Measurements from ENCODE around the gene GP5. TPM values are rescaled to one million over a fixed set of nuclear protein-coding genes. Genes with fewer than 3 reads are reported as not detected.

GP5 gene
- total RNA-seq, 1 experiment from 2014 or later = 0.15 TPM

- TF ChIP-seq ZBTB33 (IDR thresholded peaks at IDR 0.05; ENCODE audit: extremely low read depth, insufficient replicate concordance, low read length) = no peak
- TF ChIP-seq CBX3 (IDR thresholded peaks at IDR 0.05; ENCODE audit: low read depth) = no peak
- no peak for TF ChIP-seq FOSL1 (IDR thresholded peaks at IDR 0.05; ENCODE audit: low read depth)
- no peak for TF ChIP-seq ATF3 (IDR thresholded peaks at IDR 0.05)
Measured at GRCh38 chr3:194387926-194388418, 11.1 kb downstream of the GP5 start (continued).

- ChIA-PET POLR2A (no interaction called here), RAD21 (ENCODE audit: low non-redundant PET in 1 of 2, low total read pairs in 2 of 2, uncharacterized antibody in 2 of 2, unreplicated experiment in 2 of 2) (no interaction called here), CTCF (no interaction called here)
- H2AFZ ChIP-seq (ENCODE audit: low read depth, low read length, poor library complexity, severe bottlenecking) = no peak overlapping the region
- H3K4me2 ChIP-seq (ENCODE audit: low read length) = no peak overlapping the region
- intact Hi-C loops (cut with micrococcal nuclease) = no loop called here
- H3K27ac ChIP-seq (ENCODE audit: low read depth, low read length) = no peak overlapping the region
- TF ChIP-seq FOSL1 (IDR thresholded peaks at IDR 0.05; ENCODE audit: low read depth) = no peak
- TF ChIP-seq ELF1 (IDR thresholded peaks at IDR 0.05; ENCODE audit: borderline replicate concordance, low read depth) = no peak
- TF ChIP-seq YY1 (IDR thresholded peaks at IDR 0.05; ENCODE audit: extremely low read depth, insufficient replicate concordance, low read depth, low read length) = no peak
- TF ChIP-seq EGR1 (IDR thresholded peaks at IDR 0.05; ENCODE audit: low read depth) = no peak
- TF ChIP-seq TCF7L2 (IDR thresholded peaks at IDR 0.05; ENCODE audit: borderline replicate concordance, extremely low read depth, insufficient read depth, insufficient read length) = no peak
- no peak for TF ChIP-seq EZH2phosphoT487 (IDR thresholded peaks at IDR 0.05; ENCODE audit: borderline replicate concordance)
- TF ChIP-seq POLR2AphosphoS5 (IDR thresholded peaks at IDR 0.05; ENCODE audit: low read depth, low read length) = no peak
- TF ChIP-seq CEBPB (IDR thresholded peaks at IDR 0.05; ENCODE audit: low read depth) = no peak
- no peak for TF ChIP-seq JUND (IDR thresholded peaks at IDR 0.05)
- TF ChIP-seq ZBTB33 (IDR thresholded peaks at IDR 0.05; ENCODE audit: extremely low read depth, insufficient replicate concordance, low read length) = no peak
- no peak for TF ChIP-seq ZNF274 (IDR thresholded peaks at IDR 0.05; ENCODE audit: low read depth, low read length)
- TF ChIP-seq ATF3 (IDR thresholded peaks at IDR 0.05) = no peak
- no peak for TF ChIP-seq EZH2 (IDR thresholded peaks at IDR 0.05)
- TF ChIP-seq CTCF (IDR thresholded peaks at IDR 0.05 in 2 of 3, conservative IDR thresholded peaks at IDR 0.05 in 1 of 3; ENCODE audit: borderline replicate concordance in 1 of 3, insufficient read depth in 1 of 3, low read depth in 2 of 3, low read length in 2 of 3) = no peak
- no peak for TF ChIP-seq SP1 (IDR thresholded peaks at IDR 0.05; ENCODE audit: low read depth)
- TF ChIP-seq SIN3A (IDR thresholded peaks at IDR 0.05; ENCODE audit: low read depth) = no peak
- H4K20me1 ChIP-seq (ENCODE audit: insufficient read depth) = no peaks in the 10 kb centered on the region
- H3K9ac ChIP-seq (ENCODE audit: low read length) = no peak overlapping the region
- H3K79me2 ChIP-seq (ENCODE audit: insufficient read depth, low read length) = no peaks in the 10 kb centered on the region
- no peak for ATAC-seq
- no peak for DNase-seq (ENCODE audit: low read depth, low spot score)
- H3K4me1 ChIP-seq (ENCODE audit: control insufficient read depth in 1 of 2, insufficient read depth in 2 of 2, low read length in 2 of 2) = no peaks in the 10 kb centered on the region
- H3K9me2 ChIP-seq (ENCODE audit: insufficient read depth) = no peaks in the 10 kb centered on the region
- H3K9me3 ChIP-seq (ENCODE audit: control insufficient read depth in 1 of 2, insufficient read depth in 1 of 2, low read depth in 1 of 2, low read length in 2 of 2) = peaks cover 0 to 6% of the 10 kb centered on the region in 2 experiments; a peak in 2 of 4 replicates
- BruUV-seq (replicated peaks) = no TSS peak
- no peaks in the 10 kb centered on the region for H3K27me3 ChIP-seq (ENCODE audit: insufficient read depth, low read length)
- H3K4me3 ChIP-seq (replicated peaks in 1 of 2; ENCODE audit: low read depth in 1 of 2, low read length in 2 of 2) = no peak overlapping the region
- H3K36me3 ChIP-seq (ENCODE audit: control insufficient read depth in 1 of 2, insufficient read depth in 2 of 2, low read length in 2 of 2) = no peaks in the 10 kb centered on the region
Measured at GRCh38 chr3:194387276-194387675, 11.8 kb downstream of the GP5 start.
